Panc1 (cell line): ENCODE measurements around the gene DNAH6. TPM values are rescaled to one million over a fixed set of nuclear protein-coding genes. Genes with fewer than 3 reads are reported as not detected.

Experiments
- ATAC-seq: fragments of 200-7000 bp; cut with Tn5 transposase; 2 replicates; pipeline ENCODE4 v1.9.1; 2020; ENCODE audit warnings: mild to moderate bottlenecking, moderate library complexity
- BruUV-seq: library from RNA; stranded (reverse); fragments of 400-500 nt; replicated peaks from 2 replicates; lab custom pipeline; 2021; lab: Mats Ljungman, UMichigan
- CTCF ChIA-PET: fragments of 300-600 bp; sonication (Branson Sonifier 250); formaldehyde crosslinking; loops from one replicate; lab custom pipeline; 2022; ENCODE audit warnings: antibody characterized with exemption; lab: Charles Lee
- POLR2A ChIA-PET: fragments of 300-600 bp; sonication (Branson Sonifier 250); formaldehyde crosslinking; loops from one replicate; lab custom pipeline; 2022; ENCODE audit warnings: antibody characterized with exemption; lab: Charles Lee
- DNase-seq: peaks from one replicate; pipeline ENCODE4 v3.0.0-alpha.2; 2010; ENCODE audit warnings: low read depth, low spot score
- H3K27ac ChIP-seq: 2 replicates; pipeline ENCODE4 v1.5.1; 2011; ENCODE audit warnings: mild to moderate bottlenecking, low read length, inconsistent platforms
- H3K27me3 ChIP-seq: fragments of 200-500 bp; sonication (Bioruptor generic); 2 replicates; pipeline ENCODE4 v1.6.0; 2014; ENCODE audit warnings: low read length, inconsistent platforms; ENCODE audit not compliant: control insufficient read depth, insufficient read depth
- H3K36me3 ChIP-seq: fragments of 200-500 bp; sonication (Bioruptor generic); 2 replicates; pipeline ENCODE4 v1.5.1; 2014; ENCODE audit warnings: inconsistent platforms, mild to moderate bottlenecking, low read length, moderate library complexity; ENCODE audit not compliant: control insufficient read depth, insufficient read depth
- H3K4me1 ChIP-seq: 2 replicates; pipeline ENCODE4 v1.5.1; 2011; ENCODE audit warnings: inconsistent platforms, mild to moderate bottlenecking, low read length, moderate library complexity; ENCODE audit not compliant: control insufficient read depth, insufficient read depth
- H3K4me3 ChIP-seq, 2 experiments: 2 replicates each; pipeline ENCODE4 v1.5.1; 2011 to 2012; ENCODE audit warnings: low read depth in 2 of 2, low read length in 2 of 2, mild to moderate bottlenecking in 2 of 2, inconsistent platforms in 1 of 2, moderate library complexity in 1 of 2
- H3K9me3 ChIP-seq: fragments of 200-500 bp; sonication (Bioruptor generic); 2 replicates; pipeline ENCODE4 v1.5.1; 2014; ENCODE audit warnings: low read depth, mild to moderate bottlenecking, inconsistent platforms, low read length, moderate library complexity; ENCODE audit not compliant: control insufficient read depth, insufficient read depth
- CTCF ChIP-seq: fragments of 450-650 bp; IDR thresholded peaks from 2 replicates; pipeline ENCODE4 v1.5.1; 2017; ENCODE audit warnings: mild to moderate bottlenecking
- POLR2AphosphoS5 ChIP-seq: IDR thresholded peaks from 2 replicates; pipeline ENCODE4 v1.6.1; 2012; ENCODE audit warnings: mild to moderate bottlenecking, low read depth, low read length, moderate library complexity
- REST ChIP-seq, 2 experiments: IDR thresholded peaks; 2 replicates each; pipeline ENCODE4 v1.6.1; 2011 to 2012; ENCODE audit warnings: low read depth in 2 of 2, control low read depth in 1 of 2, low read length in 1 of 2, mild to moderate bottlenecking in 1 of 2, moderate library complexity in 1 of 2; ENCODE audit not compliant: insufficient read depth in 1 of 2
- SIN3A ChIP-seq: IDR thresholded peaks from 2 replicates; pipeline ENCODE4 v1.6.1; 2012; ENCODE audit warnings: low read depth, mild to moderate bottlenecking, low read length, moderate library complexity, borderline replicate concordance; ENCODE audit not compliant: insufficient read depth
- TCF7L2 ChIP-seq: IDR thresholded peaks from 2 replicates; pipeline ENCODE4 v1.6.1; 2011; ENCODE audit warnings: mild to moderate bottlenecking, low read depth, low read length, inconsistent platforms
- in situ Hi-C: cut with HindIII; loops from 2 replicates; pipeline ENCODE4 v1.10.0; 2016; ENCODE audit warnings: low sequenced_read_pairs, low pct_unique_long_range_greater_than_20kb
- intact Hi-C: fragments of 100-400 bp; cut with micrococcal nuclease; formaldehyde crosslinking; loops from one replicate; pipeline ENCODE4 v1.10.0; 2022; ENCODE audit not compliant: unreplicated experiment
- total RNA-seq: library from RNA; stranded (reverse); gene quantifications from one replicate; pipeline ENCODE4 v1.2.1, GENCODE V29; 2021; ENCODE audit not compliant: unreplicated experiment

Gene DNAH6
- total RNA-seq, 1 experiment from 2014 or later: 0.26 TPM

- intact Hi-C loops: no loop called here
- Histone ChIP-seq H3K4me1 (no peaks in the 10 kb centered on the region), H3K9me3 (no peaks in the 10 kb centered on the region), H3K27me3 (no peaks in the 10 kb centered on the region), H3K36me3 (no peaks in the 10 kb centered on the region), H3K4me3 (no peak overlapping the region), H3K27ac (no peak overlapping the region)
- ChIA-PET CTCF (interaction anchor here (0.5 kb wide), 1 partner anchor 96 kb away, joined by 4 read pairs; no protein-coding TSS in a partner anchor), POLR2A (no interaction called here)
- TF ChIP-seq SIN3A (no peak), CTCF (no peak), POLR2AphosphoS5 (no peak), REST (IDR thresholded peaks at IDR 0.05; ENCODE audit: insufficient read depth in 1 of 2, low read depth in 2 of 2, low read length in 1 of 2) (no peak), TCF7L2 (no peak)
- DNase-seq: no peak
- no peak for ATAC-seq
- no TSS peak for BruUV-seq
- in situ Hi-C loops: no loop called here
Observed at GRCh38 chr2:84847326-84848050, 331.2 kb downstream of the DNAH6 start.

- in situ Hi-C loops: no loop called here
- Histone ChIP-seq H3K27ac (no peak overlapping the region), H3K9me3 (no peaks in the 10 kb centered on the region), H3K36me3 (no peaks in the 10 kb centered on the region), H3K27me3 (no peaks in the 10 kb centered on the region), H3K4me3 (no peak overlapping the region), H3K4me1 (no peaks in the 10 kb centered on the region)
- no TSS peak for BruUV-seq
- no peak for DNase-seq
- peak; percentile 68 for TF ChIP-seq TCF7L2
- no peak for TF ChIP-seq REST (IDR thresholded peaks at IDR 0.05; ENCODE audit: insufficient read depth in 1 of 2, low read depth in 2 of 2, low read length in 1 of 2)
- ChIA-PET POLR2A (no interaction called here), CTCF (interaction anchor here (1.0 kb wide), 1 partner anchor 45 kb away, joined by 3 read pairs; no protein-coding TSS in a partner anchor)
- intact Hi-C loops: no loop called here
- ATAC-seq: peak; percentile 76; the same call in 1 of the 2 replicates
Observed at GRCh38 chr2:84849271-84849952, 333.1 kb downstream of the DNAH6 start.
